A549 treated with AZD9567 at 1 μM for 4 hours (cell line): Measurements from ENCODE around the gene BMPR1B. TPM values are rescaled to one million over a fixed set of nuclear protein-coding genes. Genes with fewer than 3 reads are reported as not detected.

Experiments
- total RNA-seq: library from RNA; stranded (reverse); fragments of 200-300 nt; extraction: Qiagen RNA extraction; gene quantifications from 5 replicates; pipeline ENCODE4 v1.2.3, GENCODE V29; 2022; ENCODE audit not compliant: insufficient read depth

Gene BMPR1B
- total RNA-seq, result 4.8 to 8.0 TPM (median 5.1 TPM) in 5 replicates

GRCh38 chr4:94757192-94758140 lies at the start of gene BMPR1B:
BMPR1B (plus strand) TSS chr4:94757955; CDS start chr4:95104425, 346,470 bp downstream.

